NCI-H2227 (cell line): ENCODE results near the gene PHF2.

Experiments
- DNase-seq: peaks from one replicate; lab custom pipeline; 2025; ENCODE audit not compliant: unreplicated experiment; lab: John Stamatoyannopoulos, UW

The PHF2 gene

GRCh38 chr9:93576258-93577077 is at the start of gene PHF2:
Gene PHF2 (plus strand): TSS chr9:93576584. CDS start chr9:93576774, 190 bp downstream.
- peak; percentile 33 for DNase-seq

- no peak for DNase-seq
These were observed 45.0 kb upstream of the PHF2 start for GRCh38 chr9:93531374-93531773.

GRCh38 chr9:93532141-93532540 is 44.2 kb upstream of the PHF2 start:
- DNase-seq = no peak

- DNase-seq = no peak
These were observed 42.5 kb upstream of the PHF2 start for GRCh38 chr9:93533863-93534262.

- no peak for DNase-seq
These were observed 40.2 kb upstream of the PHF2 start for GRCh38 chr9:93536167-93536566.

- DNase-seq = no peak
These were observed 39.5 kb upstream of the PHF2 start for GRCh38 chr9:93536874-93537273.

DNA sequence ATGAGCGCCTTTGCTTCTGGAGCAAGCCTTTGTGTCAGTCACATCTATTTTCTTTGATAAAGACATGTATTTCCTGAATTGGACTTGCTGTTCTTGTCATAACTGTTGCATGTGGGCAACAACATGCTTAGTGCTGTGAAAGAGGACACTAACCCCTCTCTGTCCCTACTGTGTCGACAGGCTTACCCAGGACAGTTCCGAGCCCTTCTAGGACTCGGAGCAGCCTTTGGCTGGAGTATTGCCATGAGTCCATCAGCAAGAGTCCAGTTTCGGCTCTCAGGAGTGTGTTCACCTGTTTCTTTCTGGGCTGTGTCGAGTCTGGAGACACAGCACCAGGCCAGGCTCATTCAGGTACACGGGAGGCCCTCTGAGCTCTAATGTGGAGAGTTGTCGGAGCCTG is 36.1 kb upstream of the PHF2 start:
- DNase-seq = no peak

GRCh38 chr9:93541005-93541404 is 35.4 kb upstream of the PHF2 start:
- no peak for DNase-seq

DNA sequence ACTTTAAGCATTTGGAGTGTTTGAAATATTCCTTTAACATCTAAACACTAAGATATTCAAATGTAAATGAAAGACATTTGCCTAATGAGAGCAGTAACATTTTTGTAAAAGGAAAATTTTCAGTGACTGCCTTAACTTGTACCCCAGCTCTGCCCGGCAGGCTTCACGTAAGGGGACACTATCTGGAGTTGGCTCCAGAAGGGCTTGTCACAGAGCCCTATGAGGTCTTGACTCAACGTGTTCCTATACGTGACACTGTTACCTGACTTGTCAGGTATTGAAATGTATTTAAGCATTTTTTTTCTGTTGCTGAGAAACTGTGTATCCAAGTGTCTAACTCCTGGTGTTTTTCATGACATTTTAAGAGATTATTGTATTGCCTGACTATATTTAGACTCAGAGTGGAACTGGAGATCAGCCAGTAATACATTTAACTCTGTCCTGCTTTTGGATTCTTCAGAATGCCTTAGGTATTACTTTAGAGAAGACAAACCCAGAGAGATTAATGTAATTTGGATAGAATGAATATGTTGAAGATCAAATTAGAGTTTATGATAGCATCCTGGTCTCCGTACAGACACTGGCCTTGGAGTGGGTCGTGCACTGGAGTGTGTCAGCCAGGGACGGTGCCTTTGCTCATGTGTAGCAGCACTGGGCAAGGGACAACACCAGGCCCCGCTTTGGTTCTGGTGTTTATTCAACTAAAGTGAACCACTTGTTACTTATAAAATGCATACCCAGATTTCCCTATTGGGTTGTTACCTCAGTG is 34.6 kb upstream of the PHF2 start:
- DNase-seq = no peak

- no peak for DNase-seq
These were observed 33.3 kb upstream of the PHF2 start for GRCh38 chr9:93543117-93543516.

DNA sequence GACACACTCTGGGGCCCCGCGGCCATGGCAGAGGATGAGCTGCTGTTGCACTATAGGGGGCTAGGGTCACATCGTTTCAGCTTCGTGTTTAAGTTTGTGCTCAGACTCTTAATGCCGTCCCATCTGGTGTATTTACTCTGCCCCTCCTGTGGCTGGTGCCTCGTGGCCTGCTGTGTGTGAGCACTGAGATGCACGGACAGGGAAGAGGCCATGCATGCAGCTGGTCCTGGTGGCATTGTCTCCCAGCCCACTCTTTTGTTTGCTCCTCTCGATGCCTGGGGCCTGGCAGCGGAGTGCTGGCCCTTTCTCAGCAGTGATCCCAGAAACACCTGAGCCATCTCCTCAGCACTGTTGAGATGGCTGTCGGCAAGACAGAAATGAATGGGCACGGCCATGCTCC is 30.0 kb upstream of the PHF2 start:
- no peak for DNase-seq

GRCh38 chr9:93549611-93550010 is 26.8 kb upstream of the PHF2 start:
- DNase-seq = no peak

DNA sequence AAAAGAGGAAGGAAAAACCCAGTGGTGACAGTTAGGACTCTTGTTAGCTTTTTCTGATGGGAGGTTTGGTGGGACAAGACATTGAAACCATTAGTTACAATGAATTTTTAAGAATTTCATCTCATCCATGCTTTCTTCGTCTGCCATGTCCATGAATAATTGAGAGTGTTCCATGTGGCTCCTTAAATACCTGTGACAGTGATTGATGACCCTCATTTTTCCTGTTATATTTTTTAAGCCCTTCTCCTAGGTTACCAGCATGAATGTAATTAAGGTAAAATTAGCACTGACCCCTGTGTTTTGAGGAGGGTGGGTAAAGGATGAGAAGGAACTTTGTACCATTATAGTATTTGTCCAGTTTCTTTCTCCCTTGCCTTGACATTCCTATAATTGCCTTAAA is 23.5 kb upstream of the PHF2 start:
- no peak for DNase-seq

- no peak for DNase-seq
These were observed 21.0 kb upstream of the PHF2 start for GRCh38 chr9:93555370-93555769.

DNA sequence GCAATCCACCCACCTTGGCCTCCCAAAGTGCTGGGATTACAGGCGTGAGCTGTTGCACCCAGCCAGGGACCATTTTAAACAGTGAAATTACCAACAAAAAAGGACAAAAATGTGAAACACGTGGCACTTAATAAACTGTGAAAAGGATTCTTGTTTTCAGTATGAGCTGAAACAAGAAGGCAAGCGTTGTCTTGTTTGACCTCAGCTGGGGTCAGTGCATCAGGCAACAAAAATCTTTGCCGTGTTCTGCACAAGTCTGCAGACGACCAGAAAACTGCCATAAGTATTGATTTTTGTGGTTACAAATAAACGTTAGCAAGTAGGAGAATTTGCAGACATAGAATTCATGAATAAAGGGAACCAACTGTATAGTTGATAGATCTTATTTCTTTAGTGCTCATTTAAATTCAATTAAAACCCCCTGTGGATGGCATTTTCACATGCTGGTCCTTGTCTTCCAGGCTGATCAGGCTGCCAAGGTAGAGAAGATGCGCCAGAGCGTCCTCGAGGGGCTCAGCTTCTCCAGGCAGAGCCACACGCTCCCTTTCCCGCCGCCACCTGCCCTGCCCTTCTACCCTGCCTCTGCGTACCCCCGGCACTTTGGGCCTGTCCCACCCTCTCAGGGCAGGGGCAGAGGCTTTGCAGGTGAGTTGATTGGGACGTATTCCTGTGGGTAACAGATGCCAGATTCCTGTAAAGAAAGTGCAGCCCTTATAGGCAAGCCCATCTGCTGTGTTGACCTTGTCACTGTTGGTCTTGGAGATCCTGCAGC is 18.8 kb upstream of the PHF2 start:
- DNase-seq = no peak

DNA sequence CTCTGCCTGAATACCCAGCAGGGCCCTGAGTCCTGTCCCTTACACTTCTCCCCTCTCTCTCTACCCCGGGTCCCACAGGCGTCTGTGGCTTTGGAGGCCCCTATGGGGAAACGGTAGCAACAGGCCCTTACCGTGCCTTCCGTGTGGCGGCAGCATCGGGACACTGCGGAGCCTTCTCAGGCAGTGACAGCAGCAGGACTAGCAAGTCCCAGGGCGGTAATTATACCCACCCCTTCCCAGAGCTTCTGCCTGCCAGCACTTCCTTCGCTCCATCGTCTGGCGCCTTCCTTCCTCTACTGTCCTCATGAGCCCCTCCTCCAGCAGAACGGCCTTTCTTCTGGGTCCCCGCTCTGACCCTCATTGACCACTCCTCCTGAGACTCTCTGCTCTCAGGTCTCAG is 17.9 kb upstream of the PHF2 start:
- DNase-seq = no peak

DNA sequence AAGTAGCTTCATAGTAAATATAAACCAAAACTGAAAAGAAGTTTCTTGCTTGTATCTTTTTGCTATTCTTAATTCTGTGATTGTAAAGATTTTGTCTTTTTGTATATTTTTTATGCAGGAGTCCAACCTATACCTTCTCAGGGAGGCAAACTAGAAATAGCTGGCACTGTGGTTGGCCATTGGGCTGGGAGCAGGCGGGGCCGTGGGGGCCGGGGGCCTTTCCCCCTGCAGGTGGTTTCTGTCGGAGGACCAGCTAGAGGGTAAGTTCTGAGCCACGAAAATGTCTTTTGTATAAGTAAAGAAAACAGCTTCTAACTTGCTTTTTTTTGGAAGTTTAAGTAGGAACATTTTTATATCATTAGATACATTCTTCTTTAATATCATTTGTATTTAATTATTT is 15.4 kb upstream of the PHF2 start:
- DNase-seq = no peak

- DNase-seq = no peak
These were observed 14.2 kb upstream of the PHF2 start for GRCh38 chr9:93562157-93562556.

- no peak for DNase-seq
These were observed 11.3 kb upstream of the PHF2 start for GRCh38 chr9:93565089-93565488.

DNA sequence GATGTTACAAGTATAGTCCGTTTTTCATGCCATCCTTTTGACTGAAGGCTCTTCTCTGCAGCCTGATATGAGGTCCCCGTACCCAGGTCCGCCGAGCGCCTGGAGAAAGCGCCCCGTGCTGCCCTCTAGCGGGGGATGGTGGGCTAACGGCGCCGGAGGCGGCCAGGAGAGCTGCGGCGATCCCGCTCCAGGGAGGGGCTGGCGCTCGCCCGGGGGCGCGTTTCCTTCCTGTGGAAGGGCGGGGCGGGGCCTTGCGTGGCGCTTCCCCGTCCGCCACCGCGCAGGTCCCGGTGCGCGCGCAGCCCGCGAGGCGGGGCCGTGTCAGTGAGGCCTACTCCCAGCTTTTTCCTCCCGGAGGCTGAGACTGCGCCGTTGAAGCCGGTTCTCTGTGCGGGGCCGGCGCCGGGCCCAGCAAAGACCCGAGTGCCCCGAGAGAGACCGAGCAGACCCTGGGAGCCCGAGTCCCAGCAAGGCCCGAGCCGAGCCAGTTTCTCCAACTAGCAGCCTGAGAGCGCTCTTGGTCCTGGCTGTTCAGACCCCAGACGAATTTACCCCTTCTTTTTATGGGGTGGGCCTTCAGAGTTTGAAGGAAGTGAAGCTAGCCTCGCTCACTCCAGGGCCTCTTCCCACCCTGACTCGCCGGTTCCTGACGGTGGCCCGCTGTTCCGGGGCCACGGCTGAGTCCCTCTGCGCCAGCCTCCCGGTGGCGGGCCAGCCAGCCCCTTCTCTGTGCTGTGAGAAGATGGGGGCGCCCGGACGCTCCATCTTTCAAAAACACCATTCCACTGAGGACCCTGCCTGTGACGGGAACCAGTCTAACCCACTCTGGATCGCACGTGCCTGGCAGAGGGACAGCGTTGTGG is 9.7 kb upstream of the PHF2 start:
- DNase-seq = peak; percentile 96
